ENCODE results near the gene CRIP1.

Gene CRIP1

DNA sequence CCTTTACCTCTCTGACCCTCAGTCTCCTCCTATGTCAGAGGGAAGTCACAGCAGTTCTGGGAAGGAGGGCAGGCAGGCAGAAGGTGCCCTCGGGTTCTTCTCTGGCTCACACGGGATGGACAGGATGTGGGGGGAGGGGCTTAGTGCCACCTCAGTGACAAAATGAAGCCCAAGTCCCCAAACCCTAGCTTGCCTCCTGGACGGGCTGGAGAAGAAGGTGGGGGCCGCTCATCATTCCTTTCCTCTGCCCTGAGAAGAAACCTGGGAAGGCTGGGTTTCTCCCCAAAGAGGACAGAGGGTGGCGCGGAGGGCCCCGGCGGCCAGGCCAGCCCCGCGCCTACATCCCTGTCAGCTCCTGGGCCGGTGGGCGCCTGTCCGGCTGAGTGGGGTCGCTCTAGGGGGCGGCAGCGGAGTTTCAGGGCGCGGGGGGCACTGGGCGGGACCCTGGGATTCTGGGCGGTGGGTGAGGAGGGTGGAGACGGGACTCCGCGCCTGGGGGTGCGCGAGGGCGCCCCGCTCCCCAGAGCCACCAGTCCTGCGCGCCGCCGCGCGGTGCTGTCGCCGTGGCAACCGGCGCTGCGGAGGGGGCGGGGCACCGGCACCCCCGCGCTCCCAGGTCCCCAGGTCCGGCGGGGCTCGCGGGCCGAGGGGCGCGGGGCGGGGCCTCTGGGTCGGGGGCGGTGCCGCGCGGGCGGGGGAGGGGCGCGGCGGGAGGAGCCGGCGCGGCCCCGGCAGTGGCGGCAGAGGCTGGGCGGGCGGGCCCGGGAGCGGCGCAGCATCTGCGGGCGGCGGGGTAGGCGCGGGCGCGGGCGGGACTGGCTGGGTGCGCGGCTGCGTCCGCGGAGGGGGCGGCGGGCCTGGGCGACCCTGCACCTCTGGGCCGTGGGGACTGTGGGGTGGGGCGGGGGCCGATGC lies 39.4 kb downstream of the CRIP1 start, which contains the start of gene TMEM121:
TSS of gene TMEM121 (plus strand) at position 723 of the 915 bp plus-strand sequence. CDS start 2,252 bp downstream, outside the sequence.
- H3K9me3 ChIP-seq (ENCODE audit: insufficient read depth, low read depth, low read length) = no peaks in the 10 kb centered on the region
- peak within 1 kb of the TSS; percentile 79 for H3K4me2 ChIP-seq (ENCODE audit: low read depth, low read length, poor library complexity, severe bottlenecking)
- H3K9ac ChIP-seq (ENCODE audit: low read depth, low read length, poor library complexity, severe bottlenecking) = peak within 1 kb of the TSS; percentile 53
- peaks cover 10% of the 10 kb centered on the region for H3K4me1 ChIP-seq (ENCODE audit: insufficient read depth, low read length, poor library complexity, severe bottlenecking)
- TF ChIP-seq, protein P1, sequence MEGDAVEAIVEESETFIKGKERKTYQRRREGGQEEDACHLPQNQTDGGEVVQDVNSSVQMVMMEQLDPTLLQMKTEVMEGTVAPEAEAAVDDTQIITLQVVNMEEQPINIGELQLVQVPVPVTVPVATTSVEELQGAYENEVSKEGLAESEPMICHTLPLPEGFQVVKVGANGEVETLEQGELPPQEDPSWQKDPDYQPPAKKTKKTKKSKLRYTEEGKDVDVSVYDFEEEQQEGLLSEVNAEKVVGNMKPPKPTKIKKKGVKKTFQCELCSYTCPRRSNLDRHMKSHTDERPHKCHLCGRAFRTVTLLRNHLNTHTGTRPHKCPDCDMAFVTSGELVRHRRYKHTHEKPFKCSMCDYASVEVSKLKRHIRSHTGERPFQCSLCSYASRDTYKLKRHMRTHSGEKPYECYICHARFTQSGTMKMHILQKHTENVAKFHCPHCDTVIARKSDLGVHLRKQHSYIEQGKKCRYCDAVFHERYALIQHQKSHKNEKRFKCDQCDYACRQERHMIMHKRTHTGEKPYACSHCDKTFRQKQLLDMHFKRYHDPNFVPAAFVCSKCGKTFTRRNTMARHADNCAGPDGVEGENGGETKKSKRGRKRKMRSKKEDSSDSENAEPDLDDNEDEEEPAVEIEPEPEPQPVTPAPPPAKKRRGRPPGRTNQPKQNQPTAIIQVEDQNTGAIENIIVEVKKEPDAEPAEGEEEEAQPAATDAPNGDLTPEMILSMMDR (conservative IDR thresholded peaks at IDR 0.05; ENCODE audit: low read length) = no peak
- no peak for TF ChIP-seq EZH2phosphoT487 (IDR thresholded peaks at IDR 0.05; ENCODE audit: borderline replicate concordance)
- H3K79me2 ChIP-seq (ENCODE audit: insufficient read depth, low read length) = no peaks in the 10 kb centered on the region
- 0 out of 2 replicates have a peak within 1 kb of the TSS, but pooled peaks have one; percentile 1 for H2AFZ ChIP-seq (ENCODE audit: low read length)
- no peaks in the 10 kb centered on the region for H3F3A ChIP-seq (ENCODE audit: low read depth)
- no peaks in the 10 kb centered on the region for H3K9me2 ChIP-seq (replicated peaks; ENCODE audit: low read depth, low read length)
- H3K27me3 ChIP-seq (ENCODE audit: insufficient read depth, low read length, poor library complexity, severe bottlenecking) = no peaks in the 10 kb centered on the region
- peak within 1 kb of the TSS; percentile 80 for H3K4me3 ChIP-seq (ENCODE audit: low read length, poor library complexity, severe bottlenecking)
- no peaks in the 10 kb centered on the region for H4K20me1 ChIP-seq (ENCODE audit: insufficient read depth, low read length, poor library complexity, severe bottlenecking)
- no peaks in the 10 kb centered on the region for H3K36me3 ChIP-seq (ENCODE audit: insufficient read depth, low read length)

DNA sequence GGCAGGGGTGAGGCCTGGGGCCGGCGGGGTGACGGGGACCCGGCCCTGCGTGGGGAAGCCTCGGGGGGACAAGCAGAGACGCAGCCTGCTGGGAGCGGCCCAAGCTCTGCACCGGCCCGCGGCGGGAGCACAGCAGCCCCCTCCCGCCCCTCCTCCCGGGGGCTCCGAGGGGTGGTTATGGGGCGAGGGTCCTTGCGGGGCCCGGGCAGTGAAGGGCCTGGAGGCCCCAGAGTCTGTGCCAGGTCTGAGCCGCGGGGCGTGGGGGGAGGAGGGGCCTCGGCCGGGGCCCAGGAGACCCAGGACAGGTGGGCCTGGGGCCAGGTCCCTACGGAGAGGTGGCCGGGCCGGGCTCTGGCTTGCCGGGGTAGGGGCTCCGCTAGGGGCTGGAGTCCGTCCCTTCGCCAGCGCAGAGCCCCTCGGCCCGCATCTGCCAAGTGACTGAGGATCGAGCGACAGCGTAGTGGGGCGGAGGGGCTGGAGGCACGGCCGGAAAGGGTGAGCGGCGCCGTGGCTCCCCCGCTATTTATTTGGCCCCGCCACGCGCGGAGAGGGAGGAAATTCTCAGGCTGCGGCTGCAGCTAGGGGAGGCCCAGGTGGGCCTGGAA lies 40.2 kb downstream of the CRIP1 start:
- H4K20me1 ChIP-seq (ENCODE audit: insufficient read depth, low read length, poor library complexity, severe bottlenecking) = no peaks in the 10 kb centered on the region
- H3K79me2 ChIP-seq (ENCODE audit: insufficient read depth, low read length) = no peaks in the 10 kb centered on the region
- H3K4me3 ChIP-seq (ENCODE audit: low read length, poor library complexity, severe bottlenecking) = peak overlapping the region; percentile 80
- peak overlapping the region; percentile 79 for H3K4me2 ChIP-seq (ENCODE audit: low read depth, low read length, poor library complexity, severe bottlenecking)
- no peaks in the 10 kb centered on the region for H3F3A ChIP-seq (ENCODE audit: low read depth)
- H3K4me1 ChIP-seq (ENCODE audit: insufficient read depth, low read length, poor library complexity, severe bottlenecking) = peaks cover 10% of the 10 kb centered on the region
- peak overlapping the region; percentile 53 for H3K9ac ChIP-seq (ENCODE audit: low read depth, low read length, poor library complexity, severe bottlenecking)
- no peak for TF ChIP-seq EZH2phosphoT487 (IDR thresholded peaks at IDR 0.05; ENCODE audit: borderline replicate concordance)
- TF ChIP-seq, protein P1 (conservative IDR thresholded peaks at IDR 0.05; ENCODE audit: low read length) = no peak
- no peaks in the 10 kb centered on the region for H3K9me2 ChIP-seq (replicated peaks; ENCODE audit: low read depth, low read length)
- H3K36me3 ChIP-seq (ENCODE audit: insufficient read depth, low read length) = no peaks in the 10 kb centered on the region
- no peaks in the 10 kb centered on the region for H3K27me3 ChIP-seq (ENCODE audit: insufficient read depth, low read length, poor library complexity, severe bottlenecking)
- no peak overlapping the region for H2AFZ ChIP-seq (ENCODE audit: low read length)
- H3K9me3 ChIP-seq (ENCODE audit: insufficient read depth, low read depth, low read length) = no peaks in the 10 kb centered on the region

DNA sequence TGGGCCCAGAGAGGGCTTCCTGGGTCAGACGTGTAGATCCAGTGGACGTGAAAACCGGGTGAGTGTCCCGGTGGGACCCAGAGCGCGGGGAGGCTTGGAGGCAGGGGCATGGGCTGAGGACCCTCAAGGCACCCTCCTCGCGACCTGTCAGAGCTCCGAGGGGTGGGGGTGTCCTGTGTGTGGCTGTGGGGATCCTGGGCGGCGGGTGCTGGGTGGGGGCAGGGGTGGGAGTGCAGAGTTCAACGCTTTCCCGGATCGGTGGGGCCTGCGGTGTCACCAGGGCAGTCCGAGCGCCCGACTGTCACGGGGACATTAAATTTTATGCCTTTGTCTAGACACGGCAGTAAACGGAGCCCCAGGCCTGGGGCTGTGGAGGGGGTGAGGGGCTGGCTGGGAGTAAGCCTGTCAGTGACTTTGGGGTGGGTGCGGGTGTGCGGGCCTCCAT lies 40.7 kb downstream of the CRIP1 start:
- no peaks in the 10 kb centered on the region for H3K9me3 ChIP-seq (ENCODE audit: insufficient read depth, low read depth, low read length)
- no peaks in the 10 kb centered on the region for H3K9me2 ChIP-seq (replicated peaks; ENCODE audit: low read depth, low read length)
- no peaks in the 10 kb centered on the region for H3K36me3 ChIP-seq (ENCODE audit: insufficient read depth, low read length)
- peaks cover 10% of the 10 kb centered on the region for H3K4me1 ChIP-seq (ENCODE audit: insufficient read depth, low read length, poor library complexity, severe bottlenecking)
- no peaks in the 10 kb centered on the region for H3F3A ChIP-seq (ENCODE audit: low read depth)
- H3K27me3 ChIP-seq (ENCODE audit: insufficient read depth, low read length, poor library complexity, severe bottlenecking) = no peaks in the 10 kb centered on the region
- TF ChIP-seq, protein P1 (conservative IDR thresholded peaks at IDR 0.05; ENCODE audit: low read length) = no peak
- TF ChIP-seq EZH2phosphoT487 (IDR thresholded peaks at IDR 0.05; ENCODE audit: borderline replicate concordance) = no peak
- peak overlapping the region; percentile 84; the same call in 1 of the 2 replicates for H2AFZ ChIP-seq (ENCODE audit: low read length)
- H3K4me2 ChIP-seq (ENCODE audit: low read depth, low read length, poor library complexity, severe bottlenecking) = peak overlapping the region; percentile 79
- H3K4me3 ChIP-seq (ENCODE audit: low read length, poor library complexity, severe bottlenecking) = peak overlapping the region; percentile 80
- no peaks in the 10 kb centered on the region for H3K79me2 ChIP-seq (ENCODE audit: insufficient read depth, low read length)
- no peaks in the 10 kb centered on the region for H4K20me1 ChIP-seq (ENCODE audit: insufficient read depth, low read length, poor library complexity, severe bottlenecking)
- H3K9ac ChIP-seq (ENCODE audit: low read depth, low read length, poor library complexity, severe bottlenecking) = peak overlapping the region; percentile 95
